NCI-H146 treated with DMSO at 0.1 percent for 48 hours (cell line): ENCODE data around the gene MAPK8.
"Not testable (repeated sequence)": the region's sequence is repeated elsewhere in the genome, so short reads cannot be mapped to it uniquely, and the experiment has no call there.

Source experiments
- DNase-seq: peaks from one replicate; lab custom pipeline; 2025; ENCODE audit not compliant: unreplicated experiment; lab: John Stamatoyannopoulos, UW

MAPK8 gene

DNA sequence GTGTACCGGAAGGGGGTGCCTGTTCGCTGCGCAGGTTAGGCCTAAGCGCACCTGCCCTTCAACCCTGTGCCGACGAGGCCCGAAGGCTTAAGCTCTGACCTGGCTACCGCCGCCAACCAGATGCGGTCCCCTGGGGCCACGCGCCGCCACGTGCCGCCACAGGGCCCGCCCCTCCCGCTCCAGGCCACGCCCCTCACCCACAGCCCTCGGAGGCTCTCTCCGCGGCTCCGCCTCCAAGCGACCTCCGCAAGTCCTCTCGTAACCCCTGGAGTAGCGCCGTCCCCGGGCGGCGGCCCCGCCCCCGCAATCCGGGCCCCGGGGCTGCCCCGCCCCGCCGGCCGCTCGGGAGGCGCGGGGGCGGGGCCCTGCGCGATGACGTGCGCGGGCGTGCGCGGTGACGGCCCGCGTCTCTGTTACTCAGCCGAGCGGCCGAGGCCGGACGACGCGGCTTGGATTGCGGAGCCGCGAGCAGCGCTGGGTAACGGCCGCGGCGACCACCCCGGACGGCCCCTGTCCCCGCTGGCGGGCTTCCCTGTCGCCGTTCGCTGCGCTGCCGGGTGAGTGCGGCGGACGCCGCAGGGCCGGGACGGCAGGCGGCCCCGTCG is at the start of gene MAPK8:
MAPK8 (plus strand) TSS at position 413 of the 605 bp plus-strand sequence. CDS start 94,984 bp downstream, outside the sequence.
- peak; percentile 81 for DNase-seq

DNA sequence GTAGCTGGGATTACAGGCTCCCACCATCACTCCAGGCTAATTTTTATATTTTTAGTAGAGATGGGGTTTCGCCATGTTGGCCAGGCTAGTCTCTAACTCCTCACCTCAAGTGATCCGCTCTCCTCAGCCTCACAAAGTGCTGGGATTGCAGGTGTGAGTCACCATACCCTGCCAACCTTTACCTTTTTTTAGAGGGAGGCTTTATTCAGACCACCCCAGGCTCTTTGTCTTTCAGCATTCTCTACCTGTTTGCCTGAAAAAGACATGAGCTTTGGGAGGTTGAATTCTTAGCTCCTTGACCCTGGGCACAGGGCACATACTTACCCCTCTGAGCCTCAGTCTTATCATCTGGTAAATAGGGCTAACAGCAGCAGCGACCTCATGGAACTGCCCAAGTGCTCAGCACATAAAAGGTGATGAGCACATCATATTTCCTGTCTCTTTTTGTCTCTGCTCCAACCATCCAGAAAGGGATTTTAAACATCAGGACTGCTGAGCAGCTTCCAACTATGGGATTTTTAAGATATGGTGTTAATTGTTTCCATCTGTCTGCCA is 49.0 kb upstream of the MAPK8 start:
- DNase-seq: no peak

DNA sequence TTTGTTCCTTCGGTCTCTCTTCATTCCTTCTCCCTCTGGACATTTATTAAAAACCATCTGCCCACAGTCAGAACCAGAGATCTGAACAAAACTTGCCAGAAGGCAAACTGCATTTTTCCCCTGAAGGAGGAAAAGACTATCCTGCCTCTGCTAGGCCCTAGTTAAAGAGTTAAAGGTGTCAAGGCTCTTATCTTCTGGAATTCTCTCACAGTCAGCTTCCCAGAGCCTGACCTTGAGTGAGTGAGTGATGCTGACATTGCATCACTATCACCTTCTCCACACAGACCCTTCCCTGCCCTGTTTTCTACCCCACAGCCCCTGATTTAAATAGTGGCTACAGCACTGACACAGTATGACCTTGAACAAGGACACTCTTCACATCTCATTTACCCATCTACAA is 48.4 kb upstream of the MAPK8 start:
- DNase-seq: no peak

DNA sequence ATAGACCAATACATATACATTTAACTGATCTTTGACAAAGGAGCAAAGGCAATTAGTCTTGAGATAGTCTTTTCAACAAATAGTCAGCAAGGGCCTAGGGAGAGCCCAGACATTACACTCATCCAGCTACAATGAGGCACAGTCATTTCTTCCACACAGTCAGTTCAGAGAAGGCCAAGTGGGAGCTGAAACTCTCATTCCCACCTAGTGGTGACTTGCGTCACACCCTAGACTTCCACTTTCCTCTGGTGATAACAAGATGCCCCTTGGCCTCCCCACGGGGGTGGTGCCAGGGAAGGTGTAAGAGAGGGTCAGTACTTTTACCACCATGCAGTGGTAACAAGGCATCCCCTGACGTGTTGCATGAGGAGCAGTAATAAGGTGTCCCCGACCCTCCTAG is 39.9 kb upstream of the MAPK8 start:
- DNase-seq: no peak

DNA sequence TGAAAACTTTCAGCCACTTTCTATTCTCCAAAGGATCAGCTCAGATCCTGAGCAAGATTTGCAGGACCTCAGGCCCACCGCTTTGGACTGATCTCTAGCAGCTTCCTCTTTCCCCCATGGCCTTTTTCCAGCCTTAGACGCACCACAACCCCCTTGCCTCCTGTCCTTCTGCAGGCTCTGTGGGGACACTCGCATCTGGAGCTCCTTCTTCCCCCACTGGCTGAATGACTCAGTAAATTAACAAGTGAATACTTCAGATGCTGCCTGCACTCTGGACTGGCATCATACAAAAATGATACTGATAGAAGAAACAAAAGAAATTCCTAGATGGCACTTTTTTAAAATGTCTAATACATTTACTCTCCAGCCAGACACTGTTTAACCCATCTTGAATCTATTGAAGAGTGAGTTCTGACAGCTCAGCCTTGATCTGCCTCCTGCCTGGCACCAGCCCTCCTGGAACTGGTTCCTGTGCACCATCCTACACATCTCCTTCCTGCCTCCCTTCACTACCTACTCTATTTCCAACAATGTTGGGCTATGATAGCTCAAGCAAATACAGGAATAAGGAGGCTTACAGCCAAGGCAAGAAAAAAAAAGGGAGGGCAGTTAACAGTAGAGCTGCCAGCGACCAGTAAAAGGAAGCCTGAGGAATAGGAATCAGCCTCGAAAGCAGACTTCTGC is 35.3 kb upstream of the MAPK8 start:
- no peak for DNase-seq

DNA sequence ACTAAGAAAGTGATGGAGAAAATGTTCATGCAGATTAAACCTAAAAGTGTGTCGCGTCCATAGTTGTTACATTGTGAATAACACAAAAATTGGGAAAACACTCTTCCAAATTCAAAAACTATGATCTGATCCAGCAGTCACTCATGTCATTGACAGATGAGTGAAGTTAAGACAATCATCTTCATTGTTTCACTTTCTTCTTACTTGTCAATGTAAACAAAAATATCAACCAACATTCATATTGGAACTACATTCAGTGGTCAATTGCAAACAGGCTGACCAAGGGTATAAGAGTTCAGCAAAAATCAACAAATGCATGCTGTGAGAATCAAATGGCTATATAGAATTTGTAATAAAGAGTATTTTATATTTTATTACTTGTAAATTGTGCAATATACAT is 33.8 kb upstream of the MAPK8 start:
- DNase-seq: no peak

DNA sequence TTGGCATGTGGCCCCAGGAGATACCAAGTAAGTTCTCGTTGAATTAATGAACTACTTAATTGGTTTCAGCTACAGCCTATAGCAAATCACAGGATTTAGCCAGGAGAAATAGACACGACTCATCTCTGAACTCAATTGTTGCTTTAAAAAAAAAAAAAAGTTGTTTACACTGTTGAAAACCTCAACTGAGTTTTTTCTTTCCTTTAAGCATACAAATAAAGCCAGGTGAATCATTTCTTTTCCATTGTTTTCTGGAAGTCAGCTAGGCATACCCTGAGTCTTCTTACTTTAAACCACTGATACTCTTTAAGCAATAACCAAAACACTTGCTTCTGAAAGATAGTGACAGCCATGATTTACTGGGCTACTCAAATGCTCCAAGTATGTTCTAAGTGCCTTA is 32.7 kb upstream of the MAPK8 start:
- no peak for DNase-seq

DNA sequence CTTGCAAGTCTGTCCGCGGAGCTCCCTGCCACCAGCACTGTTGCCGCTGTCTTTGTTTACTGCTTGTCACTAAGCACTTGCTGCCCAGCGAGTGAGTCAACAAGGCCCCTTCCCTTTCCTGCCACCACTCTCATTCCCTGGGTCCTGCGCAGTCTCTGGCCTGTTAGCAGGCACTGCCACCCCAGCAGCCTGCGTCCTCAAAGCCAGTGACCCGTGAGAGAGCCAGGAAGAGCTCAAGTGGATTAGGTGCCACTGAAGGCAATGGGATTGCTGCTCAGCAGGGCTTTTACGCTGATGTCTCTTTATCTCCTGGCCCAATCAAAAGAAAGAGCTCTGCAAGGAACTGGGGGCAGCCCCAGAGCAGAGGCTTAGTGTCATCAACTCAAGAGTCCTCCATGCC is 31.8 kb upstream of the MAPK8 start, which contains the start of gene FRMPD2:
FRMPD2 (minus strand) TSS at position 61 of the 400 bp plus-strand sequence. CDS start 129 bp downstream, outside the sequence.
- no peak for DNase-seq

DNA sequence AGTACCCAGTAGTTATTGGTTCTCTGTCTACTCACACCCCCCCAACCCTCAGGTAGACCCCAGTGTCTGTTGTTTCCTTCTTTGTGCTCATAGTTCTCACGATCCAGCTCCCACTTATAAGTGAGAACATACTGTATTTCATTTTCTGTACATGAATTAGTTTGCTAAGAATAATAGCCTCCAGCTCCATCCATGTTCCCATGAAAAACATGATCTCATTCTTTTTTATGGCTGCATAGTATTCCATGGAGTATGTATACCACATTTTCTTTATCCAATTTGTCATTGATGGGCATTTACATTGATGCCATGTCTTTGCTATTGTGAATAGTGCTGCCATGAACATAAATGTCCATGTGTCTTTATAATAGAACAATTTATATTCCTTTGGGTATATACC is 29.4 kb upstream of the MAPK8 start:
- no peak for DNase-seq

DNA sequence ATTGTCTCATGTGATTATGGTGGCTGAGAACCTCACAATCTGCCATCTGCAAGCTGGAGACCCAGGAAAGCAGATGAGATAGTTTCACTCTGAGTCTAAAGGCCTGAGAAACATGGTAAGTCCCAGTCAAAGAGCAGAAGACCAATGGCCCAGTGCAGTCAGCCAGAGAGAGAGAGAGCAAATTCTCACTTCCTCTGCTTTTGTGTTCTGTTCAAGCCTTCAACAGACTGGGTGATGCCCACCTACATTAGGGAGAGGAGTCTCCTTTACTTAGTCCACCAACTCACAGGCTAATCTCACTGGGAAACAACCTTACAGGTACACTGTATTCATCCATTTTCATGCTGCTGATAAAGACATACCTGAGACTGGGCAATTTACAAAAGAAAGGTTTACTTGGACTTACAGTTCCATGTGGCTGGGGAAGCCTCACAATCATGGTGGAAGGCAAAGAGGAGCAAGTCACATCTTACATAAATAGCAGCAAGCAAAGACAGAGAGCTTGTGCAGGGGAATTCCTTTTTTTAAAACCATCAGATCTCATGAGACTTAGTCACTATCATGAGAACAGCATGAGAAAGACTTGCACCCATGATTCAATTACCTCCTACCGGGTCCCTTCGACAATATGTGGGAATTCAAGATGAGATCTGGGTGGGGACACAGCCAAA is 27.3 kb upstream of the MAPK8 start:
- DNase-seq: no peak

DNA sequence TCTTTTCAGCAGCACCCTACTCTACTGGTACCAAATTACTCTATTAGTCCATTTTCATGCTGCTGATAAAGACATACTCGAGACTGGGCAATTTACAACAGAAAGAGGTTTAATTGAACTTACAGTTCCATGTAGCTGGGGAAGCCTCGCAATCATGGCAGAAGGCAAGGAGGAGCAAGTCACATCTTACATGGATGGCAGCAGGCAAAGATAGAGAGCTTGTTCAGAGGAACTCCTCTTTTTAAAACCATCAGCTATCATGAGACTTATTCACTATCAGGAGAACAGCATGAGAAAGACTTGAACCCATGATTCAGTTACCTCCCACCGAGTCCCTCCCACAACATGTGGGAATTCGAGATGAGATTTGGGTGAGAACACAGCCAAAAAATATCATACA is 24.8 kb upstream of the MAPK8 start:
- DNase-seq: not testable (repeated sequence)

DNA sequence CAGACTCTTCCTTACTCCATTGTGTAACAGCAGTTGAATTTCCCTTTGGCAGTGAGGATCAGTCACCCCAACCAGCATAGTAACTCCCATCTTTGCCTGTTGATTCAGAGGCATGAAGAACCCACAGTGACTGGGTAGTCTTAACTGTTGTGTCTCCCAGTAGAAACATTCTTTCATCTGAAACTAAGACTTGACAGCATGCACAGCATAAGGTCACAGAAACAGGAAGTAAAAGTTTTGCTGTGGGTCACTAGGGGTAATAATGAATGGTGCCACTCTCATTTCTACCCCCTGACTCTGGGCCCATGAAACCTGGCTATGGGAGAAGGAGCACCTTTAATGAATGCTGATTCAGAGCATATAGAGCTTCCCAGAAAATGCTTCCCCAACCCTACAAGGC is 23.6 kb upstream of the MAPK8 start:
- no peak for DNase-seq

DNA sequence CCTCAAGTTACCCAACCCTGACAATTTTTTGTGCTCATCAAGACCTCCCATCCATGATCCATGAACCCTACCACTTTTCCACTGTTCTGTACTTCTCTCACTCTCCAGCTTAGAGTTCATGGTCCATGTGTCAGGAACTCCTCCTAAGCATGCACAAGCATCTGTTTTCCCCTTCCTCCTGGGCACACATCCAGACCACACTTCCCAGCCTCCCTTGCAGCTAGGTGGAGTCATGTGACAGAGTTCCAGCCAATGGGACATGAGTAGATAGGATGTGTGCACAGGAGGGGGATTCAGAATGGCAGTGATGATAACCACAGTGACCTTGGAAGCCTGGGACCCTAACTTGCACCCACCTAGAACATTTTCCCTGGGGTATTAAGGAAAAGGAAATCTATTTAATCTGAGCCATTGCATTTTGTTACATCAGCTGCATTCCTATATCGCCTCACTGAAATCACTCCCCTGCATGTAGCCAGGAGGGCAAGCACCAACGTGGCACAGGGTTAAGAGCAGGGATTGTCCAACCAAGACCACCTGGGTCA is 22.4 kb upstream of the MAPK8 start:
- DNase-seq: no peak

DNA sequence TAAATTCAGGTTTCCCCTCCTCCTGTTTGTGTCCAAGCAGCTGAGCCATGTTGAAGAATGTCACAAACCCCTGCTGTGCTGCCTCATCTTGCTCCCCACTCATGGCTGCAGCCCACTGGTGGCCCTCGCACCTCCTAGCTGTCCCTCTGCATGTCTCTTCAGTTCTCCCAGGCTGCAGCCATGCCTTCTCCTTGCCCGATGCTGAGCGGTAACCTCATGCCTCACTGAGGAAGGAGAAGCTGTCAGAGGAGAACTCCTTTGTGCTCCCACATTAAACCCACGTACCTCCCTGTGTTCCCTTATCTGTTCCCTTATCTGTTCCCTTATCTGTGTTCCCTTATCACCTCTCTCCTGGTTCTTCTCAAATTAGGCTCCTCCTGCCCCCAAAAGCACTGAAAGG is 21.7 kb upstream of the MAPK8 start:
- no peak for DNase-seq

DNA sequence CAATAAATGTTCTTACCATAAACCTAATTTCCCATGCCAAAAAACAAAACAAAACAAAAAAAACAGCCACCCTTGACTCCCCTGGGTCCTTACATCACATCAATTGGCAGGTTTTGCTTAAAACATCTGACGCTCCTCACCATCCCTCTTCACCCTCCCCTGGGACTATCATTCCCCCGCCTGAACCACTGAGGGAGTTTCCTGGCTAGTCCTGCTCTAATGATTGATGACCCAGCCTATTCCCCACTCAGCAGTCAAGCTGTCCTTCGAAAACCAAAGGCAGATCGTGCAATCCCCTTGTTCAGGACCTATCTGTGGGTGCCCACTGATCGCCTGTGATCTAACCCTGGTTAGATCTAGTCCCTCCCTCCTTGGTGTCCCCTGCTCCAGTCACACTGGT is 20.8 kb upstream of the MAPK8 start:
- no peak for DNase-seq

DNA sequence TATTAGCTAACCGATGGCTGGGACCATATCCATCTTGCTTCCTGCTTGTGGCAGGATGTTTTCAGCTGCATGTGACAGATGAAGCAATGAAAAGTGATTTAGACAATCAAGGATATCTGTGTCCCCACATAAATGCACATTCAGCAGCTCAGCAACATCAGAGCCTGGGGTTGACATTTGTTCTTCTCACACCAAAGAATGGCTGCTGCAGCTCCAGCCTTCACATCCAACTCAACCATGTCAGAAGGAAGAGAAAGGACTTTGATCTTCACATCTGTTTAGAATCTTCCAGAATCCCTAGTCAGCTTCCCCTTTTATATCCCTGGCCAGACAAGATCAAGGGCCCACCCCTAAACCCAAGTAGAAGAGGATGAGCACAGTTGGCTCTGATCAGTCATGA is 20.1 kb upstream of the MAPK8 start:
- DNase-seq: no peak

DNA sequence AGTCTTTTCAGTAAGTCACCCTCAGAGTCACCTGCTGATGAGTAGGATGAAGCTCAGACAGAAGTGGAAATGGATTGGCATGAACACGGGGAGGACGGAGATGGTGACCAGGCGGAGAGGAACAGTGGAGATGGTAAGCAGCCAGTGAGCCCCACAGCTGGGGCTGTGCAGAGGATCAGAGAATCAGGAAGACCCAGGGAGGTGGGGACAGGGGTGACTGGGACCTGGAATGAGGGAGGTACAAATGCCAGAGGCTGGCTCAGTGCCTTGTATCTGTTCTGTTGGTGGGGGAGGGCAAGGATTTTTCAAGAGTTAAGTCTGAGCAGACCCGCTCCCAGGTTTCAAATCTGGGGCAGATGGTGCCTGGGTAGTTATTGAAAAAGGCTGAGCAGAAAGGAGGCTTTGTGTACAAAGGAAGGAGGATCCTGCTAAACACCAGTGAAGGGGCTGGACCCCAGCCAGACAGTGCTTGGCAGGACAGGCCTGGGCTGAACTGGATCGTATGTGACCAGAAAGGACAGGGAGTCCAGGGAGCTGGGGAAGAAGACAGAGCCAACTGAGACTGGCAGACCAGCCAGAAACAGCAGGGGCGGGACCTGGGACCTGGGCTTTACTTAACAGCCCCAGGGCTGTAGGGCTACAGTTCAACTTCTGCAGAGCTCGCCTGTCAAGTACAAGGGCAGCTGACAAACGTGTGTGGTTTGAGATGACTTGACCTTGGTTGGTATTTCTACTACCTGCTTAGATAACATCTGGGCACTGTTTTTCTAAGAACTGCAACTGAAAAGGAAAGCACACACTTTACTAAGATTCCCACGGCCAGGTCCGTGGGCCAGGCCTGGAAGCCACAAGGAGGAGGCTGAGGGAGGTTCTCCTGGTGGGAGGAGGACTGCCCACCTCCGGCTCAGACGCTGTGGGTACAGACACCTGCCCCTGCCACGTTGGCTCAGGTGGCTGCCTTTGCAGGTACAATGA is 18.8 kb upstream of the MAPK8 start:
- no peak for DNase-seq

DNA sequence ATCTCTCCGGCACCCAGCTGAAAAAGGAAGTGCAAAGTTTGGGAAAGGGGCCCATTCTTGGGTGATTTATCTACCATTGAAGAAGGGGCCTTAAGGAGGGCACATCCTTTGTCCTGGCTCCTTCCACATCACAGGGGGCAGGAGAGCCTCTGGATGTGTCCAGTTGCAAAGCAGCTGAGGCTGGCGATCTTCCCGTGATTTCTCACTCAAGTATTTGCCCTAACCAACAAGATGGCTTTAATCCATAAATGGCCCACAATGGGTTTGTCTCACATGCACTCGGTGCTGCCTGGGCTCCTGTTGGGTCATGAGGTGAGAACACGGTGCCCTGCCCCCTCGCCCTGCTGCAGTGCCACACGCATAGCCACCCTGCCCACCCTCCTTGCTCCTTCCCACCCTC is 17.8 kb upstream of the MAPK8 start:
- no peak for DNase-seq

DNA sequence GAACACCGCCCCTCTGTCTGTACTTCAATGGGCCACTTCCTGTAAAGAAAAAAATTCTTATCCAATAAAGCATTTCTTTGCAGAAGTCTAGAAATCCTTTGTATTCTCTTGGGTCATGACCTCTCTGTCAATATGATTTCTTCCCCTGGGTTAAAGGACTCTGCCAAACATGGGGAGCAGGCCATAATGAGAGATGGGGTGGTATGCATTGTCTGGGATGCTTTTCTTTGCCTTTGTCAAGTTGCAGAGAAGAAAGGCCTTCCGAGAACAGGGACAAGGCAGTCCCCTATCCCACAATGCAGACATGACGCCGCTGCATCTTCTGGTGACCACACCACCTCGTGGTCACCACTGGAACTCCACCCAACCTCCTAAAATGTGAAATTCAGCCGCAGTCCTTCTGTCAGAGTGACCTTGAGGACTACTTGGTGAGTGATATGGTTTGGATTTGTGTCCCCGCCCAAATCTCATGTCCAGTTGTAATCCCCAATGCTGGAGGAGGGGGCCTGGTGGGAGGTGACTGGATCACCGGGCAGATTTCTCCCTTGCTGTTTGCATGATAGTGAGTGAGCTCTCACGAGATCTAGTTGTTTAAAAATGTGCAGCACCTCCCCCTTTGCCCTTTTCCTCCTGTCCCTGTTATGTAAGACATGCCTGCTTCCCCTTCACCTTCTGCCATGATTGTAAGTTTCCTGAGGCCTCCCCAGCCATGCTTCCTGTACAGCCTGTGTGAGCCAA is 16.8 kb upstream of the MAPK8 start:
- DNase-seq: peak; percentile 13

DNA sequence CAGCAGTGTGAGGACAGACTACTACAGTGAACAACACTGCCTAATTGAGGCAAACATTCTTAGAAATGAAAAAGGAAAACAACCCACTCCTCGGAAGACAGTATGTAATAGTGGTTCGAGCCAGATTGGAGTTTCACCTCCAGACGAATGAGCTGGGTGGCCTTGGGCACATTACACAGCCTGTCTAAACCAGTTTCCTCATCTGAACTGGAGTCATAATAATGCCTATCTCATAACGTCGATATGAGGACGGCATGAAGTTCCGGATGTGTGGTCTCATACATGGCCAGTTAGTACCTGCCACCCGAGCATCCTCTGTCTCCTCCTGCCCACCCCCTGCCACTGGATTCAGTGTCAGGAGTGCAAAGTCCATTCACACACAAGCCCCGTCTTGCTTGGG is 16.2 kb upstream of the MAPK8 start:
- no peak for DNase-seq
